ENCODE data around the gene TGFBR1.

DNA sequence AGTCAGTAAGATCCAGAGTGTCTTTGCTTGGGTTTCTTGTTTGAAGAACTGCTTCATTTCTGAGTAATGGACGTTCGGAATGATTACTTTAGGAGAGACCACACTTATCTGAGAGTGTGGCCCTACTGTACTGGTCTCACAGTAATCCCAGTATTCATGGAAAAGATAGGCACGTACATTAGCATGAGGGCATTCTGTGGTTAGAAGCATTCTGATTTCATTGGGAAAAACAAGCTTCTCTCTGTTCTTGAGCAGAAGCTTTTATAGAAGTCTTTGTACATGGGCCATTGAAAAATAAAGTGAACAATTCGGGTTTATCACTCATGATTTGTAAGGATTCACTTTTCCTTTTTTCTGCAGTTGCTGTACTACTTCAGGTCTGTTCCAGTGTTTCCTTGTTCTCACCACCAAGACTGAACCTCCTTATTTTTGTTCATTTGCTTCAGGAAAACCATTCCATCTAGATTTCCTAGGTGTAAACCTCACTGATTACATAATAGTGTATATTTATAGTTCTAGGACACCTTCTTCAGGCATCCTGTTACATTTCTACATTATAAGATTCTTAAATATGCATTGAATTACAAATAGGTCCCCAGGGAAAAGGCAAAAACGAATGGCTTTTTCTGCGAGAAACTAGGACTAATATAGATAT lies 10.1 kb downstream of the TGFBR1 start:
- TF ChIP-seq, protein P1, sequence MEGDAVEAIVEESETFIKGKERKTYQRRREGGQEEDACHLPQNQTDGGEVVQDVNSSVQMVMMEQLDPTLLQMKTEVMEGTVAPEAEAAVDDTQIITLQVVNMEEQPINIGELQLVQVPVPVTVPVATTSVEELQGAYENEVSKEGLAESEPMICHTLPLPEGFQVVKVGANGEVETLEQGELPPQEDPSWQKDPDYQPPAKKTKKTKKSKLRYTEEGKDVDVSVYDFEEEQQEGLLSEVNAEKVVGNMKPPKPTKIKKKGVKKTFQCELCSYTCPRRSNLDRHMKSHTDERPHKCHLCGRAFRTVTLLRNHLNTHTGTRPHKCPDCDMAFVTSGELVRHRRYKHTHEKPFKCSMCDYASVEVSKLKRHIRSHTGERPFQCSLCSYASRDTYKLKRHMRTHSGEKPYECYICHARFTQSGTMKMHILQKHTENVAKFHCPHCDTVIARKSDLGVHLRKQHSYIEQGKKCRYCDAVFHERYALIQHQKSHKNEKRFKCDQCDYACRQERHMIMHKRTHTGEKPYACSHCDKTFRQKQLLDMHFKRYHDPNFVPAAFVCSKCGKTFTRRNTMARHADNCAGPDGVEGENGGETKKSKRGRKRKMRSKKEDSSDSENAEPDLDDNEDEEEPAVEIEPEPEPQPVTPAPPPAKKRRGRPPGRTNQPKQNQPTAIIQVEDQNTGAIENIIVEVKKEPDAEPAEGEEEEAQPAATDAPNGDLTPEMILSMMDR (IDR thresholded peaks at IDR 0.05; ENCODE audit: borderline replicate concordance, extremely low read depth, low read length, poor library complexity, severe bottlenecking): no peak
- no peak for TF ChIP-seq EZH2 (IDR thresholded peaks at IDR 0.05; ENCODE audit: borderline replicate concordance, low read depth, low read length, severe bottlenecking)
